ENCODE results near the gene SLC25A21.
"Not testable (repeated sequence)": the region's sequence is repeated elsewhere in the genome, so short reads cannot be mapped to it uniquely, and the experiment has no call there.

Gene SLC25A21

DNA sequence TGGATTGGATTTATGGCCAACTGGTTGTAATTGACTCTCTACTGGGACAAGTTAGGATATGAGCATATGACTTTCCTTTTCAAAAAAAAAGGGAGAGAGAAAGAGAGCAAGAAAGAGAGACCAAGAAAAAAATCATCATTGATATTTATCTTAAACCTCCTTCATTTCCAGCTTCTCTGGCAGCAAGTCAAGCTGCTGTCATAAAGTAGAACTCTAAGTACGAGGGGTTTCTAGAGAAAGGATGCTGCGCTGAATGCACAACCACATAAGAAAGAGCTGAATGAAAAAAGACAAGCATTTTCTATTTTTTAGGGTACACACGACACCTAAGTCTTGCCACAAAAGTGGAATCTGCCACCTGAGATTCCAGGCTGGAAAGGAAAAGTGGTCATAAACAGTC lies 182.6 kb downstream of the SLC25A21 start:
- no peak for DNase-seq

DNA sequence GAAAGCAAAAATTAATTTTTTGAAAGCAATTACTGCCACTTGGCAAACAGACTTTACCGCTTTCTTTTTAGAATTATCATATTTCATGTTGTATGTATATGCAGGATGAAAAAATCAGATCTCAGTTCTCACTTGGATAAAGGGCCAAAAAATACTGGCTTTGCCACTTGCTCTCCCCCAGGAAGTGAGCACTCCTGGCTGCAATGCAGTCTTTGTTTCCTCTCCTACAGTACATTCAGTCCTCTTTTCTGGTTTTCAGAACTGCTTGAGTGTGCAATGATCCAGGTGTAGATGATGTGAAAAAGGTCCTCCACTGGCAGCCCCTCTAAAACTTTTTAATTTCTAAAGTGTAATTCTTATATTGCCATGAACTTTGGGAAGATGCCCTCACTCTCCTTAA lies 183.4 kb downstream of the SLC25A21 start:
- no peak for DNase-seq

DNA sequence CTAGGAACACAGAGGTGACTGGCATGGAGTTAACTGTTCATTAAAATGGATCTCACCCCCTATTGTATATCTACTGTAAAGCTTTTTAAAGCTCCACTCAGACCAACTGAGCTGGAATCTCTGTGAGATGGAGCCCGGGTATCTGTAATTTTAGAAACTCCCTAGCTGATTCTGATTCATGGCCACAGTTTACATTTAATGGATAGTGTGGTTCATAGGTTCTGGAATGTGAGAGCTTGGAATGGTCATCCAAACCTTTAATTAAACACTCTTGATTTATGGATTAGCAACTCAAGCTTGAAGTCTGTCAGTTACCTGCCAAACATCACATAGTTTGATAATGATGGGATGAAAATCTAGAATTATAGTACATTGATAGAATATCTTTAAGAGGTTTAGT lies 183.8 kb downstream of the SLC25A21 start:
- DNase-seq: no peak

- no peak for DNase-seq
These were observed 186.0 kb downstream of the SLC25A21 start for GRCh38 chr14:36986407-36986806.

- DNase-seq: no peak
These were observed 190.4 kb downstream of the SLC25A21 start for GRCh38 chr14:36981832-36982529.

- not testable (repeated sequence) for DNase-seq
These were observed 192.0 kb downstream of the SLC25A21 start for GRCh38 chr14:36980413-36980812.

DNA sequence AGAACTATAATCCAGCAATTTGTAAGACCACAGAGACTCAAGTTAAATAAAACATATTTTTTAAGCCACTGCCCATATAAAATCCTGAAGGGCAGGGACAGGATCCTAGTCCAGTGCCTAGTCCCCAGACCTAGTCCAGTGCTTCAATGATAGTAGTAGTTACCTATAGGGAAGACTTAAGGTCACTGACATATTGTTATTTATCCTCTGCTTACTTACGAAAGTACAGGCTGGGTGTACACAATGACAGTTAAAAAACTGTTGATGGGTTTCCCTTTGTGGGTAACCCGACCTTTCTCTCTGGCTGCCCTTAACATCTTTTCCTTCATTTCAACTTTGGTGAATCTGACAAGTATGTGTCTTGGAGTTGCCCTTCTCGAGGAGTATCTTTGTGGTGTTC lies 192.5 kb downstream of the SLC25A21 start:
- no peak for DNase-seq

- no peak for DNase-seq
These were observed 195.8 kb downstream of the SLC25A21 start for GRCh38 chr14:36976571-36977023.

DNA sequence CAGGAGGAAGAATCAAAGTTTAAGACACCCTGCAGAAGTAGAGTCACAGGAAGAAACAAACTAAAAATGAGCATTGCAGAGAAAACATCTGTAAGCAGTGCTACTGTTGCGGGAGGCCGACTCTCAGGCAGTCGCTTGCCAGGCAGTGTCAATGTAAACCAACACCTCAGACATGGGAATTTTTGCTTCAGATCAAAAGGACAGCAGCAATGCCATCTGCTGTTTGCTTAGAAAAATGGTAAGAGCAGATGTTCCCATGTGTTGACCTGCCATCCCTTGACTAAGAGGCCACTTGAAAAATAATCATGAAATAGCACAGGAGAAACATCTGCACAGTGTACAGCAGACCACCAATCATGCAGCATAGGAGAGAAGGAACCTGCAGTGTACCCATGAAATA lies 196.6 kb downstream of the SLC25A21 start:
- DNase-seq: no peak

- no peak for DNase-seq
These were observed 197.4 kb downstream of the SLC25A21 start for GRCh38 chr14:36974985-36975384.

DNA sequence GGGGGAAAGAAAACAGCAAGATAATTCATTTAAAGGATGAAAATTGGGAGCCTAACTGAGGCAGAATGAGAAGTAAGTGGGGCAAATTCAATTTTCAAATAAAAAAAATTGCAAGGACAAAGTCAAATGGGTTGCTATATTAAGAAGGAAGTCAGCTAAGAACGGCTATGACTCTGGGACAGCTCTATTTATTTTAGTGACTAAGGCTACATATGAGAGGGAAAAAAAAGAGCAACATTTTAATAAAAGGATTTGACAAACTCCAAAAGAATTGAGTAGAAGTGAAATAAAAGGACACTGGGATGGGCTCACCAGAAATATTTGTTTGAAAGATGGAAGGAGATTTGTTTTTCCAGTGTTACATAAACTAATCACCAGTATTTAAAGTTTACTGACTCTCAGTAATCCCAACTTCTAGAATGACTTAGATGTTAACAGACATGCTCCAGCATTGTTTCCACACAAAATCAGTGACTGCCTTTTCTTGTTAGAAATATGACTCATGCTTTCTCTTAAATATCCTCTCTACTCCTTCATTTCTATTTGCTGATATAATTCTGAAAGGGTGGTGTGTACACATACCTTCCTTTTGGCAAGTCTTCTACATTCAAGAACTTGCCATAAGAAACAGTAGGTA lies 198.5 kb downstream of the SLC25A21 start:
- DNase-seq: no peak

DNA sequence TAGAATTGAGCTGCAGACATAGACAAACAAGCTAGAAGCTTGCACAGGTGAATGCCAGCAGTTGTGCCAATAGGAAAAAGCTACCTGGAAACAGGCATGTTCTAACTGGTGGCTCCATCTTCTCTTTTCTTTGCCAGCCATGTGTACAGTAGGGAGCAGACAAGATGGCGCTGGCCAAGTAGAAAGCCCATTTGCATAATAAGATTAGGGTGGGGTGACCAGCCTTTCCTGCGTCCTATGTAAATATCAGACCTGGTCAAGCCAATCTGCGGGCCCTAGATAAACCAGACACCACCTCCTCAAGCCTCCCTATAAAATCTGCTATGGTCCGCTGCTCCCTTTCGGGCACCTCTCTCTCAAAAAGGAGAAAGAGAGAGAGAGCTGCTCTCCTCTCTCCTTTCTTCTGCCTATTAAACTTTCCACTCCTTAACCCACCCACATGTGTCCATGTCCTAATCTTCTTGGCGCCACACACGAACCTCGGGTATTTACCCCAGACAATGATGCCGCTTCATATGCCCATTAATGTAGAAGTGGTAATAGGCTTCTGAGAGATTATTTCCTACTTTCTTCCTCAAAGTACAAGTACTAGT lies 201.0 kb downstream of the SLC25A21 start:
- no peak for DNase-seq

DNA sequence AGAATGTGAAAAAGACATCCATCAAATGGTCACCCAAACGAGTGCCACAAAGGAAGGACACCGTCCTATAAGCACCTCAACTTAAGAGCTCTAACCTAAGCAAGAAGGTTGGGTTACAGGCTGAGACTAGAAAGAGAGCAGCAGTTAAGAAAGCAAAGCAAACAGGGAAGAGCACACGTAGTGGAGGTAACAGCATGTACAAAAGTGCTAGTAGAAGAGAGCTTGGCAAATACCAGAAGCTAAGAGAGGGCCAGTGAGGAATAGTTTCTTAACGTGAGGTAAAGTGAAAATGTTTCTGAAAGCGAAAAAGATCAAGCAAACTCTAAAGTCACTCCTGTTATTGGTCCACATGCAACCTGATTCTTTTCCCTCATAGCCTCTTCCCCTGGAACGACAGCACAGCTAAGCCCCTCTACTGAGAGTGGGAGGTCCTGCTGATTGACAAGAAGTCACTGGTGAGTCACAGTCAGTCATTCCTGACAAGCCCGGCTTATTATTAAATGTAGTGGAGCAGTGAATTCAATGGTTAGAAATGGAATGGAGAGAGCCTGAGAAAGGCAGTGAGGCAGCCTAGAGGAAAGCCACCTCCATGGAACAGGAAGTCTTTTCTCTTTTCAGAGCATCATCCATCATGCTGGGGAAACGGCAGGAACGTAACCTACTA lies 204.4 kb downstream of the SLC25A21 start:
- no peak for DNase-seq

DNA sequence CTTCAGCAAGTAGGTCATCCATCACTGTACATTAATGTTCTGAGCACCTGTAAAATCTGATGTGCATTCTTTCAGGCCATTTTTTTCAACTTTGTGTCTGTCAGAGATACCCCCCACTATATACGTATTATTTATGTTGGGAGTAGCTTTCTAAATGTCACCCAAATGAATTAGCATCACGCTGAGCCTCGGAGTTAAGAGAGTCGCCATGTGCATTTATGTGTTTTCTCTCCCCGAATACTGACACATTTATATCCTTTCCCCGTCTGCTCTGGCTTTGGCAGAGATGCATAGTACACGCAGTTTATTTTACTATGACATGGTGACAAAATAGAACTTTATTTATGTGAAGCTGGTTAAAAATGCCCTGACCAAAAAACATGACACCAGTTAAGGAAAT lies 216.4 kb downstream of the SLC25A21 start:
- DNase-seq: no peak

GRCh38 chr14:36955376-36955775 lies 217.0 kb downstream of the SLC25A21 start:
- no peak for DNase-seq

DNA sequence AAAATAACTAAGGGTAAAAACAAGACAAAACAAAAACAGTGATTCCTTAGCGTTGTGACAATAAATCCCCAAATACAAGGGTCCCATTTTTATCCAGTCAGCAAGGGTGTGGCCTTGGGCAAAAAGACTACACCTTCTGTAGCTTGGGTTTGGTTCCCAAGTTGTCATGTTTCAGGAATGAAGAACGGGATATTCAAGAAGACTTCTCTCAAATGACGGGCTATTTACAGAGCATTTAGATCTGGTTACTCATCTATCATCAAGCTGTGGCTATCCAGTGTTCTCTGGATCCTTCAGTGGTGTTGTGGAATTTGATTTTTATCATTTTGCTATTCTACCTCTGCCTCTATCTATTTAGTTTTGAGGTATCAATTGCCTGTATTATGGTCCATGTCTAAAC lies 219.7 kb downstream of the SLC25A21 start:
- no peak for DNase-seq

DNA sequence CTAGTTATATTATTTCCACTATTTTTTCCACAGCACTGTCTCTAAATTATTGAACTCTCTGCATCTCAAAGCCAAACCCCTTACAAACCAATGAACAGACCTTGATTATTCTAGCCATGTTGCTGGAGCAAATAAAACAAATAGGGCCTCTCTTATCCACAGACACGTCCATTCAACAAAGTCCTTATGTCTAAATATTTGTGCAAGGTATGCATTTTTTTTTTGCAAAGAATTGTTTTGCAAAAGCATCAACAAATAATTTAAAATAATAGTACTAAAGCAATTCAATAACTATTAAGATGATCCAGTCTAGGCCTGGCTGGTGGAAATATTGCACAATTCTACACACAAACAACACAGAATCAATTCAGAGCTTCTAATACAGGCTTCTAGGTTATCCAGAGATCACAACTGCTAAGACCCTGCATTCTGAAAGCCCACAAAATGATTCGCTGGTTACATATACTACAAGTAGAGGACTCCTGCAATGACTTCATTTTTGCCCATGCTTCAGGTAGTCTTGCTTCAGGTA lies 221.0 kb downstream of the SLC25A21 start:
- no peak for DNase-seq

GRCh38 chr14:36950812-36951211 lies 221.6 kb downstream of the SLC25A21 start:
- DNase-seq: no peak

DNA sequence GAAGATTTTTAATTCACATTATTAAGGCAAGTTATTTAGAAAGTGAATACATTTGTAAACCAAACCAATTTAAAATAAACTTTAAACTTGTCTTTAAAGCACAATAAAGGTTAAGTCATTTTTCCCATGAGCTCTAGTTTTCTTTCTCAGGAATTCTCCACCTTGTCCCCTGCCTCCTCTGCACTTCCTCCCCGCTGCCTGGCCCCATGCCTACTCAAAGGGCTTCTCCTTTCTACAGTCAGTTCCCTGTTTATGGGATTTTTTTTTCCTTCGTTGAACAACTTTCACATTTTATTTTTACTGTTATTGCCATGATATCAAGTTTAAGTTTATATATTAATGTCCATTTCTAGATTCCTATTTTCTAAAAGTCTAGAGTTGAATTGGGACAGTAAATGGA lies 223.0 kb downstream of the SLC25A21 start:
- no peak for DNase-seq

GRCh38 chr14:36948157-36948859 lies 224.1 kb downstream of the SLC25A21 start:
- no peak for DNase-seq

GRCh38 chr14:36947362-36947761 lies 225.0 kb downstream of the SLC25A21 start:
- DNase-seq: no peak

Data from amygdala (tissue), 56 donors.